ENCODE results near the gene CDH11.

The CDH11 gene

DNA sequence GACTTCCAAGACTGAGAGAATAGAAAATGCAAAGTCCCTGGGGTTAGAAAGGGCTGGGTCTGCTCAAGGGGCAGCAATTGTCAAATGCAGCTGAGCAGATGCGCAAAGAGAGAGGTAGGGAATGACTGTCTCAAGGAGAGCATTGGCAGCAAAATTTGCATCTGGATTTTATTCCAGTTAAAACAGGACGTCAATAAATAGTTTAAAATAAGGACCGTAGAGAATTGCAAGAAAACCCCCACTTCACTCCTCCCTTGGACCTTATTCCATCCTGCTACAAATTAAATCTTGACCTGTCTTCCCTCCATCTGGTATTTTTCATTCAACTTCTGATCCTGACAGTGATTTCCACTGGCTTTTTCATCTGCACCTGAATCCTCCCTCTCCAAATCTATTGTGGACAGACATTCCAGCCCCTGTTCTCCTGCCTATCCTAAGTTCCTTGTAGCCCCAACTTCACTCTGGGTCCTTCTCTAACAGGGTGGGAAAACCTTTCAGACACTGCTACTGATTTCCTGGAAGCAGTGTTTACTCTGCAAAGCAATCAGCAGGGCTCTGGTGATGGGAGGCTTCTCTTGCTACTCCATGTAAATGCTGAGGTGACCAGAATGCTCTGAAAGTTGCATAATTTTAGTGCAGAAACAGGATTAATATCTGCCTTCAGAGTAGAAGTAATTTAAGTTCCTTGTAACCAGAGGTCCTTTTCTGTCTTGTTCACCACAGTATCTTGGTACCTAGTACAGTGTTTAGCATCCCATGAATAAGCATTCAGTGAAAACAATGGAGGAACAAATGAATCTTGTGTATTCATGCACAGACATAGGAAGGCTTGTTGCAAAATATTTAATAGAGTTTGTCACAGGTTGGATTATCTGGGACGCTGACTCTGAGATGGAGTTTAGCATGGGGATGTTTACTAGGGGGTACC lies 79.2 kb downstream of the CDH11 start:
- no peak overlapping the region for H3K9ac ChIP-seq (ENCODE audit: low read length)
- TF ChIP-seq EZH2 (IDR thresholded peaks at IDR 0.05; ENCODE audit: borderline replicate concordance, low read length): no peak
- TF ChIP-seq, protein P1, sequence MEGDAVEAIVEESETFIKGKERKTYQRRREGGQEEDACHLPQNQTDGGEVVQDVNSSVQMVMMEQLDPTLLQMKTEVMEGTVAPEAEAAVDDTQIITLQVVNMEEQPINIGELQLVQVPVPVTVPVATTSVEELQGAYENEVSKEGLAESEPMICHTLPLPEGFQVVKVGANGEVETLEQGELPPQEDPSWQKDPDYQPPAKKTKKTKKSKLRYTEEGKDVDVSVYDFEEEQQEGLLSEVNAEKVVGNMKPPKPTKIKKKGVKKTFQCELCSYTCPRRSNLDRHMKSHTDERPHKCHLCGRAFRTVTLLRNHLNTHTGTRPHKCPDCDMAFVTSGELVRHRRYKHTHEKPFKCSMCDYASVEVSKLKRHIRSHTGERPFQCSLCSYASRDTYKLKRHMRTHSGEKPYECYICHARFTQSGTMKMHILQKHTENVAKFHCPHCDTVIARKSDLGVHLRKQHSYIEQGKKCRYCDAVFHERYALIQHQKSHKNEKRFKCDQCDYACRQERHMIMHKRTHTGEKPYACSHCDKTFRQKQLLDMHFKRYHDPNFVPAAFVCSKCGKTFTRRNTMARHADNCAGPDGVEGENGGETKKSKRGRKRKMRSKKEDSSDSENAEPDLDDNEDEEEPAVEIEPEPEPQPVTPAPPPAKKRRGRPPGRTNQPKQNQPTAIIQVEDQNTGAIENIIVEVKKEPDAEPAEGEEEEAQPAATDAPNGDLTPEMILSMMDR (IDR thresholded peaks at IDR 0.05; ENCODE audit: low read length): no peak
- H4K20me1 ChIP-seq (ENCODE audit: insufficient read depth, low read length): no peaks in the 10 kb centered on the region
- H3F3A ChIP-seq (ENCODE audit: insufficient read depth, low read length): no peaks in the 10 kb centered on the region
- H3K27ac ChIP-seq (ENCODE audit: low read depth, low read length, poor library complexity, severe bottlenecking): no peak overlapping the region
- no peak overlapping the region for H3K4me2 ChIP-seq (ENCODE audit: low read length)
- H2AFZ ChIP-seq (ENCODE audit: low read length): no peak overlapping the region
- no peaks in the 10 kb centered on the region for H3K9me3 ChIP-seq (ENCODE audit: low read length)
- H3K36me3 ChIP-seq (ENCODE audit: insufficient read depth, low read length): no peaks in the 10 kb centered on the region
- H3K9me2 ChIP-seq (ENCODE audit: low read depth, low read length): no peaks in the 10 kb centered on the region
- H3K27me3 ChIP-seq (ENCODE audit: insufficient read depth, low read length): no peaks in the 10 kb centered on the region
- H3K4me3 ChIP-seq (ENCODE audit: low read depth, low read length, poor library complexity, severe bottlenecking): no peak overlapping the region
- H3K4me1 ChIP-seq (ENCODE audit: insufficient read depth, low read length, severe bottlenecking): no peaks in the 10 kb centered on the region
- H3K79me2 ChIP-seq (ENCODE audit: insufficient read depth, low read length): no peaks in the 10 kb centered on the region

DNA sequence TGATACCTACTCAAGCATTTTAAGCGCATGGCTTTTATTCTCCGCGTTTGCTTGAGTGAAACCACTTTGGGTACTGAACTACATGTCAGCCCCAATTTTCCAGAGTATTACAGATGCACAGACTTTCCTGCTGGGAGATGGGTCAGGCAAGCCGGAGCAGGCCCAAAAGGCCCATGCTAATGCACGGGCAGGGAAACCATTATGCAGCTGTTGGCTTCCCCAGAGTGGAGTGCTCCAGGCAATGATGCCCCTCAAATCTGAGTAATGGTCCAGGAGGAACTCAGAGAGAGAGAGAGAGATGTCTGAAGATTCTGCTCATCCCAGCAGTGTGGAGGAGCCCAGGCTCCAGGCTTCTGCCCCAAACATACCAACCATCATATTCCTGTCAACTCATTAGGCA lies 80.2 kb downstream of the CDH11 start:
- no peaks in the 10 kb centered on the region for H3K79me2 ChIP-seq (ENCODE audit: insufficient read depth, low read length)
- no peaks in the 10 kb centered on the region for H3K4me1 ChIP-seq (ENCODE audit: insufficient read depth, low read length, severe bottlenecking)
- no peaks in the 10 kb centered on the region for H3K27me3 ChIP-seq (ENCODE audit: insufficient read depth, low read length)
- no peak overlapping the region for H3K9ac ChIP-seq (ENCODE audit: low read length)
- no peak overlapping the region for H3K4me2 ChIP-seq (ENCODE audit: low read length)
- H3K4me3 ChIP-seq (ENCODE audit: low read depth, low read length, poor library complexity, severe bottlenecking): no peak overlapping the region
- no peaks in the 10 kb centered on the region for H3K9me2 ChIP-seq (ENCODE audit: low read depth, low read length)
- no peaks in the 10 kb centered on the region for H3F3A ChIP-seq (ENCODE audit: insufficient read depth, low read length)
- no peaks in the 10 kb centered on the region for H3K36me3 ChIP-seq (ENCODE audit: insufficient read depth, low read length)
- H2AFZ ChIP-seq (ENCODE audit: low read length): no peak overlapping the region
- H3K27ac ChIP-seq (ENCODE audit: low read depth, low read length, poor library complexity, severe bottlenecking): no peak overlapping the region
- H4K20me1 ChIP-seq (ENCODE audit: insufficient read depth, low read length): no peaks in the 10 kb centered on the region
- no peaks in the 10 kb centered on the region for H3K9me3 ChIP-seq (ENCODE audit: low read length)
- no peak for TF ChIP-seq EZH2 (IDR thresholded peaks at IDR 0.05; ENCODE audit: borderline replicate concordance, low read length)
- TF ChIP-seq, protein P1 (IDR thresholded peaks at IDR 0.05; ENCODE audit: low read length): no peak

DNA sequence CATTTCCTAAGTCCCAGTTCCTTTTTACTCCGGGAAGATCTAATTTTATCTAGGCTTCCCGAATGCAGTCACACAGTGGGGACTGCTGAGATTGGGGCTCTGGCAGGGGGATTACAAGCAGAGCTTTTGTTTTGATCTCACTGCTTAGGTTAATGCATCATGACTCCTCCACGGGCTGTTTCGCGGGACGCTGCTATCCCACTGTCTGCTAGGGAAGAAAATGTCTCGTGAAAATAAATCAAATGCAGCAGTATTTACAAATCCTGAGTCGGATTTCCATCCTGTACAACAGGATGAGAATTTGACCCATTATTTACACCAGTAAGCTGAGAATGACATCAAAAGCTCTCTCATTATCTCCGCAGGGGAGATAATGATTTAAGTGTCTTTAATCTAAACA lies 83.8 kb downstream of the CDH11 start:
- H3K9me2 ChIP-seq (ENCODE audit: low read depth, low read length): no peaks in the 10 kb centered on the region
- H3K36me3 ChIP-seq (ENCODE audit: insufficient read depth, low read length): no peaks in the 10 kb centered on the region
- H4K20me1 ChIP-seq (ENCODE audit: insufficient read depth, low read length): no peaks in the 10 kb centered on the region
- H3F3A ChIP-seq (ENCODE audit: insufficient read depth, low read length): no peaks in the 10 kb centered on the region
- H3K4me3 ChIP-seq (ENCODE audit: low read depth, low read length, poor library complexity, severe bottlenecking): no peak overlapping the region
- H3K4me2 ChIP-seq (ENCODE audit: low read length): no peak overlapping the region
- H3K27me3 ChIP-seq (ENCODE audit: insufficient read depth, low read length): no peaks in the 10 kb centered on the region
- TF ChIP-seq EZH2 (IDR thresholded peaks at IDR 0.05; ENCODE audit: borderline replicate concordance, low read length): no peak
- TF ChIP-seq, protein P1 (IDR thresholded peaks at IDR 0.05; ENCODE audit: low read length): no peak
- H3K79me2 ChIP-seq (ENCODE audit: insufficient read depth, low read length): no peaks in the 10 kb centered on the region
- H3K4me1 ChIP-seq (ENCODE audit: insufficient read depth, low read length, severe bottlenecking): no peaks in the 10 kb centered on the region
- no peak overlapping the region for H3K9ac ChIP-seq (ENCODE audit: low read length)
- H3K9me3 ChIP-seq (ENCODE audit: low read length): no peaks in the 10 kb centered on the region
- H2AFZ ChIP-seq (ENCODE audit: low read length): no peak overlapping the region
- H3K27ac ChIP-seq (ENCODE audit: low read depth, low read length, poor library complexity, severe bottlenecking): no peak overlapping the region
